Panc1 (cell line): ENCODE measurements around the gene IPO11.

Source experiments
- CTCF ChIP-seq: fragments of 450-650 bp; IDR thresholded peaks from 2 replicates; pipeline ENCODE4 v1.5.1; 2017; ENCODE audit warnings: mild to moderate bottlenecking
- POLR2AphosphoS5 ChIP-seq: IDR thresholded peaks from 2 replicates; pipeline ENCODE4 v1.6.1; 2012; ENCODE audit warnings: mild to moderate bottlenecking, low read depth, low read length, moderate library complexity

DNA sequence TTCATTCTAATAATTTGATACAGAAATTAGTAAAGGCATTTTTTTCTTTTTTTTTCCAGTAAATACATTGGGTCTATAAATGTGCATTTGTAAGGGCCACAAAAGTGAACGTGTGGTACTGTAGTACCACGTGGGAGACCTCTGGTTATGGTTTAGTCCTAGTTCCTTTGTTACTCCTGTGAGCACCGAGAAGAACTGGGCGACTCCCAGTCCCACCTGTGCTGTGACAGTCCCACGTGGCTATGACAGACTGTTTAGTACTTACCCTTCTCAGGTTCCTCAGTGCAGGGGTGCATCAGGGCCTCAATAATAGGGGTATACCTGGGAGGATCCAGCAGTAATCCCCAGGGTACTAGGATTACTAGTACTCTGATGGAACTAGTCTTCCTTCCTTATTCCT is 215.3 kb downstream of the IPO11 start:
- TF ChIP-seq POLR2AphosphoS5, result no peak
- TF ChIP-seq CTCF, result no peak
